Neural cell (in vitro differentiated cells): Measurements from ENCODE around the gene AHI1.

Experiments
- CTCF ChIP-seq: fragments of 450-650 bp; IDR thresholded peaks from 2 replicates; pipeline ENCODE4 v1.5.1; 2014; ENCODE audit warnings: antibody characterized with exemption, mild to moderate bottlenecking, moderate library complexity; ENCODE audit not compliant: poor library complexity, severe bottlenecking
- EZH2 ChIP-seq: fragments of 200-600, 300-800 bp; shearing (Covaris generic), sonication (generic); IDR thresholded peaks from 2 replicates; pipeline ENCODE4 v1.6.1; 2014; ENCODE audit warnings: antibody characterized with exemption, low read length, borderline replicate concordance, mild to moderate bottlenecking; ENCODE audit not compliant: insufficient read depth, poor library complexity, severe bottlenecking
- POLR2AphosphoS5 ChIP-seq: IDR thresholded peaks from 2 replicates; pipeline ENCODE4 v1.6.1; 2012

GRCh38 chr6:135465307-135465706, 32.2 kb downstream of the AHI1 start:
- TF ChIP-seq CTCF (no peak), EZH2 (no peak), POLR2AphosphoS5 (no peak)
